GM19452 (cell line): ENCODE data around the gene HOTAIR.

Experiments used
- ATAC-seq: cut with Tn5 transposase; IDR thresholded peaks from one replicate; pipeline ENCODE4 v1.9.1; 2021; ENCODE audit not compliant: unreplicated experiment

HOTAIR gene

DNA sequence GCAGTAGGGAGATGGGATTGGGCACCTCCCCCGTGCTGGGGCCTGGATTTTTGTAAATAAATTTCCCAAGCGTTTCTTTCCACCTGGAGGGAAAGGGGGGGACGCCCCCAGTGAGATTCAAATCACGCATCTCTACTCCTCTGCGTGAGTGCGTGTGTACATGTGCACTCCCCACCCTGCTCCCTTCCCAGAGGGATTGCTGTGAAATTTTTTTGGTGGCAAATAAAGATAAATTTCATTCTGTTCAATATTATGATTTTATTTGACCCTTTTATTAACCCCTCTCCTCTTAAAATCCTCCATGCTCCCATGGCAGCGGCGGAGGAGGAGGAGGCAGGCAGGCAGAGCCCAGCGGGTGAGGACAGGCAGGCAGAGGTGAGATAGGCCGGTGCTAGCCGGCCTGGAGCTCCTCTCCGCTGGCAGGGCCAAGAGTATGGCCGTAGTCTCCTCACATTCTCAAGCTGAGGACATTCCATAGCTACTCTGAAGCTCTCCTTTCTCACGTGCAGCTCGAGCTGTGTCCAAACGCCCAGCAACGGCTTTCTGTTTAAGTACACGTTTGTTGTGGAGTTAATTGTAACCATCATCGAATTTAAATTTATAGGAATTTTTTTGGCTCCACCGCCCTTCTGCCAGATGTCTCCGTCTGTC is 1.5 kb upstream of the HOTAIR start:
- ATAC-seq = no peak

DNA sequence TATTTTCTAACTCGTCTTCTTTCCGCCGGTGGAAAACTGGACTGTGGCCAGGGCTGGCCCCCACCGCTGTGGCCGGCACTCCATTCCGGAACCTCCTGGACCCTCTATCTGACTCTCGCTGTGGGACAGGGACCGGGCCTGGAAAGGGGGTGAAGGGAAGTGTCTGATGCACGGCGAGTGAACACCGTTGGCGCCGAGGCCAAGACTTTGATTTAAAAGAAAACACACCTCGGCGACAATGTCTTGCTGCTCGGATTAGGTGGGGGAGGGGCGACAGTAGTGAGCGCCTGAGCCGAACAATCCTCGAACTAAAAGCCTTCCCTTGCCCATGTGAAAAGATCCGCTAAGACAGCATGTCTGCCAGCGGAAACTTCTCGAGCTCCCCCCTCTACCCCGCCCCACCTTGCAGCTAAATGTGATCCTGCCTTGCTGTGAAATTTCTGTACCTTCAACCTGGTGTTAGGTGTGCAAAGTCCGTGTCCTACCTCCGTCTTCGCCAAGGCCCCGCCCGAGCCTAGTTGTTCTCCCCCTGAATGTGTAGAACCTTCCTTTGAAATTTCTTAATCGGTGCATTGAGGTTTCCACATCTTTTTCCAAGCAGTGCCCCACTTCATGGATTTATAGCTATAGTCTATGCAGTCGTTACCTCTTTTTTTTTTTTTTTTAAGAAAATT is 862 bp upstream of the HOTAIR start:
- no peak for ATAC-seq

DNA sequence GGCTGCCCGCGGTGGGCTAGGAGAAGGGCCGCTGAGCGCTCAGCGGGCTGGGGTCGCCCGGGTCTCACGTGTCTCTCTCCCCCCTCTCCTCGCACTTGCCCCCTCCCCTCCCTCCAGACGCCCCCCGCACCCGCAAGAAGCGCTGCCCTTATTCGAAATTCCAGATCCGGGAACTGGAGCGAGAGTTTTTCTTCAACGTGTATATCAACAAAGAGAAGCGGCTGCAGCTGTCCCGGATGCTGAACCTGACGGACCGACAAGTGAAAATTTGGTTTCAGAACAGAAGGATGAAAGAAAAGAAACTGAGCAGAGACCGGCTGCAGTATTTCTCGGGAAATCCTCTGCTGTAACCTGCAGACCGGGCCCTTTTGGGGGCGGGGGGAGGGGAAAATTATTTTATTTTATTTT is 314 bp upstream of the HOTAIR start:
- ATAC-seq = no peak

DNA sequence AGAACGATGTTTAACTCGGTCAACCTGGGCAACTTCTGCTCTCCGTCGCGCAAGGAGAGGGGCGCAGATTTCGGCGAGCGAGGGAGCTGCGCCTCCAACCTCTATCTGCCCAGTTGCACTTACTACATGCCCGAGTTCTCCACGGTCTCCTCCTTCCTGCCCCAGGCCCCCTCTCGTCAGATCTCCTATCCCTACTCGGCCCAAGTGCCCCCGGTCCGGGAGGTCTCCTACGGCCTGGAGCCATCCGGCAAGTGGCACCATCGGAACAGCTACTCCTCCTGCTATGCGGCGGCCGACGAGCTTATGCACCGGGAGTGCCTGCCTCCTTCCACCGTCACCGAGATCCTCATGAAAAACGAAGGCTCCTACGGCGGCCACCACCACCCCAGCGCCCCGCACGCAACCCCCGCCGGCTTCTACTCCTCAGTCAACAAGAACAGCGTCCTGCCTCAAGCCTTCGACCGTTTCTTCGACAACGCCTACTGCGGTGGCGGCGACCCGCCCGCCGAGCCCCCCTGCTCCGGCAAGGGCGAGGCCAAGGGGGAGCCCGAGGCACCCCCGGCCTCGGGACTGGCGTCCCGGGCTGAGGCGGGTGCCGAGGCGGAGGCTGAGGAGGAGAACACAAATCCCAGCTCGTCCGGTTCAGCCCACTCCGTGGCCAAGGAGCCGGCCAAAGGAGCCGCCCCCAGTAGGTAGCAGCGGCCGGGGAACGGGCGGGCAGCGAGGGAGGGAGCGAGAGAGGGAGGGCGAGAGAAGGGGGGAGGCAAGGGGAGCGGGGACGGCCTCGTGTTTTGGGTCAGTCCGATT is 1.3 kb downstream of the HOTAIR start:
- no peak for ATAC-seq

DNA sequence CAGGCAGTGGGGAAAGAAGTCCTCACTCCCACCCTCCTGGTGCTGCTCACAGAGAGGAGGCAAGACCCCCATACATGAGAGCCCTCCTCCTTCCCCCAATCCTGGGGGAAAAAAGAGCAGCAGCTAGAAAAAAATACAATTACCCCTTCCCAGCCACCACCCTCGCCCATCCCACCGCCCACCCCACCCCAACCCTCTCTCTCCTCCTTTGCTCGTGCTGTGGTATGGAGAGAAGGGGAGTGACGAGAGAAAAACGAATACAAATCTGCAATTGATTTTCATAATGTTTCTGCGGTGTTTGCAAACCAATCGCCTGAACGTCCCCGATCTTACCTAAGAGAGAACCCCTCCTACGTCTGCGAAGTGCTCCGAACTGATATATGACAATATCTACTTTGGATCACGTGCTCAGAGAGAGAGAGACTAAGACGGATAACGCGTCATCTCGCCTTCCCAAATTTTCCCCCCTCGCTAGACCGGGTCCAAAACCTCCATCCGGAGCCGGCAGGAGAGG is 2.0 kb downstream of the HOTAIR start, which contains the start of gene HOXC11:
TSS of gene HOXC11 (plus strand) at position 405 of the 514 bp plus-strand sequence. CDS start 116 bp downstream, outside the sequence.
- ATAC-seq = no peak

DNA sequence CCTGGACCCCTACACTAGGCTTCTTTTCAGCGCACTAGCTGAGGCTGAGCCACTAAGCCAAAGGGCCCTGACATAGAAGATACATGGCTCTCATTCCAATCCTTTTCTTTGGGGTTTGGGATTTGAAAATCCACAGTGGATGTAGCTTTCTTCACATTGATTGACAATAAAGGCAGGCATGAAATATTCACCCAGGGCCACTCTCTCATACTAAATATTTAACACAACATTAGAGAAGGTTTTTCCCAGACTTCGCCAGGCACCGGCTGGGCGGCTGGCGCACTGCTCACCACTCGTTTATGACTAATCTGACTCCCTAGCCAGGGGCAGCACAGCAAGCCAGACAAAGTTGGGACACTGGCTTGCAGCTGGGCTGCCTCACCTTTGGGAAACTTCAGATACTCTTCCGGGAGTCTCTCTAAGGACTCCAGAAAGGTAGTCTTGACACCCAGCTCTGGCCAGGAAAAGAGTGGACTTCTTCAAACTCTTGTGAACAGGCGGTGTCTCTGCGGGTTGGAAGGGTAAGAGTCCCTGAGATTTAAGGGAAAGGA is 2.5 kb downstream of the HOTAIR start:
- no peak for ATAC-seq

DNA sequence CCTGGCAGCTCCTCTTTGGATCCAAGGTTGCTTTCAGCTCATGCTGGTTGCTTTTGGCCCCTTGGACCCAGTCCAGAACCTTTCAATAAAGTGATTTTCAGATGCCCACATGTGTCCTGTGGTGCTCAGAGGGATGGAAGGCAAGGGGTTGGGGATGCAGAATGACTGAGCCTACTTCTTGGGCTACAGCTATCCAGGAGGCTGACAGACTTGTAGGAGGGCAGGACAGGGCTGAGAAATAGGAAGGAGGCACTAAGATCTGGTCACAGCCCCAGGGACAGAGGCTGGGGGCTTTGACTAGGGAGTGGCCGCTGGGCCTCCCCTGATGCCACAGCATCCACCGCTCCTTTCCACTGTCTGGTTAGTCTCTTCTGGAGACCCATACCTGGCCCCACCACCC is 3.1 kb downstream of the HOTAIR start:
- ATAC-seq = no peak

DNA sequence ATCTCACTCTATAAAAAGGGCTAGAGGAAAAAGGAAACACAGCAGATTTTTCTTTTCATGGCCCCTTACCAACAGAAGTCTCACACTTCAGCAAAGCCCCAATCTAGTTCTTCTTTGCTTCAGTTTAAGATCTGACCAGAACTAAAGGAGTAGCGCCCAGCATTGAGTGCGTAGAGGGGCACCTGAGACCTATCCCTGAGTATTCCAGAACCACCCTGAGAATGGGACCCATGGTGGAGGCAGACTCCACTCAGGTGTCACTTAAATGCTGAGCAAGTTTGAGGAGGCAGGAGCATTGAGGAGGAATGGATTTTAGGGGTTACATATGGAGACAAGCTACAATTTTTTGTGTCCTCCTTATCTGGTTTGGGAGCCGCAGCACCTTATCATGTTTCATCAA is 3.6 kb downstream of the HOTAIR start:
- ATAC-seq = no peak

DNA sequence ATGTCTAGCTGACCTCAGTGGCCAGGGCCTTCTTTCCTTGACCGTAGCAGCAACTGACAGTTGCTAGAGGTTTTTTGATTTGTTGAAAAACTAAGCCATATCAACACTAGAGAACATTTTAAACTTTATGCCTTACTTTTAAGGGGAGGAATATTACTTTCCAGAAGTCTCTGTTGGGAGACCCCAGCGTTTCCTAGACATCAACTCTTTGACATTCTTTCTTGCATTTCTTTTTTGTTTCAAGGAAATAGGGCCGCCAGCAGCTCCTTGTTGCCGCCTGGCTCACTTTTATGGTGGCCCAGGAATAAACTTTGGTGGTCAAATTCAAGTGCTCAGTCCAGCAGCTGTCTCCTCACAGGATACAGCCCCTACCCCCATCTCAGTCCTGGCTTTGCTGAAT is 4.3 kb downstream of the HOTAIR start:
- no peak for ATAC-seq

DNA sequence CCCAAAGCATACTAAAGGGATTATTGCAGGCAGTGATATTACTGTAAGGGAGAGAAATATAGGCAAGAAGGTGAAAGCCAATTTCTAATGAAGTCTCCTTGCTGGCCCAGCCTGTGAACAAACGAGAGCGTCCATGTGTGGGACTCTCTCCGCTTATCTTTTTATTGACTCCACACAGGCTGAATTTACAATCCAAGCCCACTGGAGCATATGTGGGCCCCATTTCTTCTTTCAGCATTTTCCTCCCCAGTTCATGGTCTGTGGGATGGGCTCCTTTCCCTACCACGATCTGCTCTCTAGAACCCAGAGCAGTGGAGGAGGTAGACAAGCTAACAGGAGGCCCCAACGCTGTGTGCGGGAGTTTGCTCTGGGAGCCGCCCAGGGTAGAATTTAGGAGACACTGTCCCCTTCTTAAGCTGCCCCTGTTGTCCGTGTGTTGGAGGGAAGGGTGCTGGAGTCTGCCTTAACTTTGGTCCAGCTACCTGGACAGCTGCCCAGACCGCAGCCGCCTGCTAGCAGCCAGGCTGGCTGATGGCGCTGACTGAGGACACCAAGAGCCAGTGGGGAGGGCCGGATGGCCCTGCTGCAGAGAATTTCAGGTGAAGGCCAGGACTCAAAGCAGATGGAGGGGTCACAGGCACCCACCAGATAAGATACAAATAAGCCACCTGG is 5.0 kb downstream of the HOTAIR start:
- no peak for ATAC-seq

DNA sequence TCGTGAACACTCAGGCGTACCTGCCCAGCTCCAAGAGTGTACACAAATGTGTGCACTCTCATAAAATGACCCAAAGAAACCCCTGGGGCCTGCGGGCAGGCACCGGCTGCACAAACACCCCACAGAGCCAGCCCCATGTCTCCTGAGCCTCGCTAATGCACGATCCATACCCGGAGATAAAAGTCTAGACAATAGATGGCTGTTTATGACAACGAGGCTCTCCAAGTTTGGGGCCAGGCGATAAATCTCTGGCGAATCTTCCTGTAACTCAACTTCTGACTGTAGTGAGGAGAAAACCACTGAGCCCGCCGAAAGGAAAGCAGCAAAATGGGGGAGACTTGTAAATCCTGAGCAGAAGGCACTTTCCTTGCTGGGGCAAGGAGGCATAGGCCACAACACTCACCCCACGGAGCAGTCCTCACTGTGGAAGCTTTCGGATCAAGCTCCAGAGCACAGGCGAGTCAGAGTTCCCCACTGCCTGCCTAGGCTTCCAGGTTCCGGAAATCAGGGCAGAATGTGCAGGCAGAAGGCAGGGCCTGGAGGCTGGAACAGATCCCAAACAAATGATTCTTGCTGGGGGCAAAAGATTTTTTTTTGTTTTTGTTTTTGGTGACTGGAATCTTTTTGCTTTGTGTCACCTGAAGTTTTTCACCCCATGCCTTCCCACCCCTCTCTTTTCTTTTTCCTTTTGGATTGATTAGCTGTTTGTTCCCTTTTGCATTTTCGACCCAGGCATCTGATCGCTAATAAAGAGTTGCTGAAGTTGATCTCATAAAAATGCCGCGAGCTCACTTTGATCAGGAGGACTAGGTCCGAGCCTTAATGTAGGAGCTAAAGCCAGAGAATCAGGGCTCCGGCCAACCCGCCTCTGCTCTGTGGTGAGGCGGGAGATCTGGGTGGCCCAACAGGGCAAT is 6.3 kb downstream of the HOTAIR start:
- ATAC-seq = no peak

DNA sequence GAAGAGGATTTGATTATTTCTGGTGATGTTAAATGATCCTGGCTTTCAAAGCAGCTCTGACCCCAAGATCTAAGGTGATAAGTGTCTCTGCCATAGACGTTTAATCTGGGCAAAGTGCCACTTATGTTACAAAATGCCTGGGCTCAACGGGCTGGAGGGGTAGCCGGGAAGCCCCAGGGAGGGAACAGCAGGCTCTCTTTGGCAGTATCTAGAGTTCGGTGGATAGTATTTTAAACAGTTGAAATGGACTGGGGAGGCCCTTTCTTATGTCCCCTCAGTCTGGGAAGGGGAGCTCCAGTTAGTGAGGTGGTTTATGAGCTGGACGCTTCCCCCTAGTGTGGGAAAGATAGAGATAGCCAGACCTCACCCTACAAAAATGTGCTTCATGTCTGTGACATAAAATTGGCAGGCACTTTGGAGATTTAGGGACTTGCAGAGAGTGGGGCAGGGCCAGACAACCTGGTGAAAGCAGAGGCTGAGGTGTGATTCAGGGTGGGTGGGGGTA is 7.3 kb downstream of the HOTAIR start:
- ATAC-seq = no peak

DNA sequence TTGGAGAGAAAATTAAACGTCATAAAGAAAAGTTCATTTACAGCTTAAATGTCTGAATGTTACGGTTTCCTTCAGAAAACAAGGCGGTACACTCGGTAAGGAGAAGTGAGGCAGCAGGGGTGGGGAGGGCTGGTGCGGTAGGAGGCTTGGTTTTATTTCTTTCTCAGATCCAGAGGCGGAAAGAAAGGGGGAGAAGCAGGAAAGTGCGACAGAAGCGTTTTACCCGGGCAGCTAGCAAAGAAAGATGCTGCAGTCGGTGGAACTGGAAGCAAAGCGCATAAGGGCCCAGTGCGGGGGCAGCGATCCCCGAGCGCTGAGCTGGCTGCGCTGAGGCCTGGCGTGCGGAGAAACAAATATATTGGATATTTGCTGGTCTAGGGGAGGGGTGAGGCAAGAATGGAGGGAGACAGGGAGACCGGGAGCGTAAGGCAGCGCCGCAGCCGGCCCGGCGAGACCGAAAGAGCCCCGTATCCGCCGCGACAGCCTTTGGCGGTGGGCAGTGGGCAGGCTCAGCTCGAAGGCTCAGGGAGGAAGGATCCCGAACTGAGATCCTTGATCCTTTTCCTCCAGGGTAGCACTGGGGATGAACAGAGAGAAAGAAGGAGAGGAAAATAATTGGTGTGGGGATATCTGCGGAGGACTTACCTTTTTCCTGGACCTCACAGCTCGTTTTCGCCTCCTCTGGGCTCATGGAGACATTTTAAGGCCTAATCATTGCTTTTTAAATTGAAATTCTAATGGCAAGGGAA is 8.2 kb downstream of the HOTAIR start:
- ATAC-seq = no peak

DNA sequence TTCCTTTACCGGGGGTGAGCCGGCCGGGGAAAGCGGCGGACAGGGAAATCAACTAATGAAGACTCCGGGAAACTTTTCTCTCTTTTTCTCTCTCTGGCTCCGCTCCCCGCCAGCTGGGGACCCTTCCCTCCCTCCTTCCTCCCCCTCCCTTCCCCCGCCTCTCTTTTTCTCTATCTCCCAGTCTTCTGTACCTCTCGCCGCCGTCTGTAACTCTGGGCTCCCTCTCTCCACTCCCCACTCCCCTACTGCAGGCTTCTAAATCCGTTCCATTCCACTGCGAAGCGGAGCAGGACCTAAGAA is 8.7 kb downstream of the HOTAIR start:
- ATAC-seq = no peak

DNA sequence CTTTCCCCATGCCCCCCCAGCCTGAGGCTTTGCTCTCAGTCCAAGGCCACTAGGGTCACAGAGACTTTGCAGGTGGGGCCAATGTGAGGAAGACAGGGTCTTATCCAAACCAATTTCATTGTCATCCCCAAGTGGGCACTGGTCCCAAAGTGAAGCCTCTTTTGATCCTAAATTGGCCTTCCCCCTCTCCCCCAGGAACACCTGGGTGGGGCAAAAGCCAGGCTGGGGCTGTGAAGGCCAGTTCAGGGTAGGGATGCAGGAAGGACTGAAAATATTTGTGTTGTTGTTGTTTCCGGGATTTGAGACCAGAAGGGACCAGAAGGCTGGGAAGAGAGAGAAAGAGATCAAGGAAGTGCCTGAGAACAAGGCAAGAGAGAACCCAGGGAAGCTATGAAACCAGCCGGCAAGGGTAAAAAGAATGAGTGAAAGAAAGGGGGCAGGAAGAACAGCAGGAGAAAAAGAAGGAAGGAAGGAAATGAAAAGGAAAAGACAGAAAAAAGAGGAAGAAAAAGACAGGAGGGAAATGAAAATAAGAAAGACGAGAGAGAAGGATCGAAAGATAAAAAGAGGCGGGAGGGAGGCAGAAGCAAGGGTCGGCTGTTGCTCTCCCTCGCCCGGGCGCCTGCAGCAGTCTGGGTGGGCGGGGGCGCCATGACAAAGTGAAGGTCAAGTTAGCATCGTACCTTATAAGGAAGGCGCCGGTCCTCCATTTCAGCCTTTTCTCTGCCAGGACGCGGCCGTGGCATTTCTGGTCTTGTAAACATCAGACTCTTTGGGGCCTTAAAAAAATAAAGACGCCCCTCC is 9.3 kb downstream of the HOTAIR start:
- no peak for ATAC-seq

DNA sequence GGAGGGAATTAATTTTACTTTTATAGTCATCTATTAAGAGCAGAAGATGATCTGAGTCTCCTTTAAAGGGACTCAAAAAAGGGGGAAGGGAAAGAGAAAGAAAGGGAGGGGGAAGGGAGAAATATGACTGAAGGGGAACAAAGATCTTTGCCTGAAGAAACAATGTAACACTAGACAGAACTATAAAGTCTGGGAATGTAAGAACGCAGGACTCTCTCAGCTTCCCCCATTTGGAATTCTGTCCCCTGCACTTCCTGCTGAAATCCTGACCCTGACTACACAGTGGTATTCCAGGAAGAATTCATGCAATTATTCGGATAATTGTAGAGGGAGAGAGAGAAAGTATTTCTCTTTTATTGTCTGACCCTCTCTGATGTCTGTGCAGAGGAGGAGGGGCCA is 10.4 kb downstream of the HOTAIR start:
- ATAC-seq = no peak

DNA sequence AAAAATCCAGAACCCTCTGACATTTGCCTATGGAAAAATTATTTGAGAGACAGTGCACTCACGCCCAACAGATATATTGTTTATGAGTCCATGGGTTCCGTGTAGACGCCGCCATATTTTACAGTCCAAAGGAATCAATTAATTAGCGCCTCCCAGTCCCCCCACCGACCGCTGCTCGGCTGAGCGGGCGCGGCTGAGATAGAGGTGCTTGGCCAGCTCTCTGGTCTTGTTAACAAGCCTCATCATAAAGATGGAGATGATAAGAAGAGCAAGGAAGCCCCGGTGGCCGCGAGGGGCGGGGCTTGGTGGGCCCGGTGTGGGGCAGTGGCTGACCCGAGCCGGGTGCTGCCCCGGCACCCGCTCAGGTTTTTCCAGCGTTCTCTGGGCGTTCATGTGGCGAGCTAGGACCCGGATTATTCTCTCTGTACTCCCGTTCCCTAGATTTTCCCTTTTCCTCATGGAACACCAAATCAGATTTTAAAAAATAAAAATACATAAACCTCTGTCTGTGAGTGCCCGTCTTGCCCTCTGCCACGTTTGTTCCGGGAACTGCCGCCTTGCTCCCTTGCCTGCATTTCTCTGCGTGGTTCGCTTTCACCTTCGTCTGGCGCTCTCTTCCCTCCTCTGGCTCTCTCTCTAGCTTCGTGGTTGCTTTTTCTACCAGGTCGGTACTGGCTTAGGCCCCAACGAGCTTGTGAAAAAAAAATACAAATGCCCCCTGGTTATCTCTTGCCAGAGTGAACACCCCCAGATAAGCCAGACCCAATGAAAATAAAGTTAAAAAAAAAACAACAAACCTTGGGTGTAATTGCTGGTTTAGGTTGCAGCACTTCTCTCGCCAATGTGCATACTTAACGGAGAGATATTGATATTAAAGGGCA is 11.1 kb downstream of the HOTAIR start:
- ATAC-seq = no peak
